Transverse colon (tissue), 4 donors: Measurements from ENCODE around the gene LRP5.

ENCODE experiments used
- CTCF ChIP-seq, 5 experiments: fragments of 200-600 bp in 3 of 5; fragments of 450-650 bp in 2 of 5; sonication (generic) in 3 of 5; IDR thresholded peaks; 1 replicate in 2 of 5; 2 replicates in 3 of 5; pipeline ENCODE4 v1.5.1; 2016 to 2017; ENCODE audit warnings: antibody characterized with exemption in 5 of 5, inconsistent platforms in 3 of 5, mild to moderate bottlenecking in 2 of 5, moderate library complexity in 1 of 5
- EP300 ChIP-seq: sonication (generic); formaldehyde crosslinking; IDR thresholded peaks from one replicate; pipeline ENCODE4 v1.6.1; 2017; ENCODE audit warnings: antibody characterized with exemption, low read depth
- POLR2A ChIP-seq: fragments of 450-650 bp; IDR thresholded peaks from one replicate; pipeline ENCODE4 v1.6.1; 2016; ENCODE audit warnings: antibody characterized with exemption, mild to moderate bottlenecking, moderate library complexity
- POLR2AphosphoS5 ChIP-seq, 3 donors: sonication (generic); formaldehyde crosslinking; IDR thresholded peaks; one replicate each; pipeline ENCODE4 v1.6.1; 2016; ENCODE audit warnings: antibody characterized with exemption in 3 of 3

GRCh38 chr11:68328374-68329091 lies 16.1 kb downstream of the LRP5 start:
- TF ChIP-seq CTCF (IDR thresholded peaks at IDR 0.05) (no peak), EP300 (no peak), POLR2A (no peak), POLR2AphosphoS5 (IDR thresholded peaks at IDR 0.05) (no peak)
